Superior temporal gyrus (tissue), 1 donor: ENCODE data around the gene ARL10.
A peak's percentile ranks its signal among the peaks of the same experiment; 100 is the strongest.
"Not testable (repeated sequence)": the region's sequence is repeated elsewhere in the genome, so short reads cannot be mapped to it uniquely, and the experiment has no call there.

Experiments
- DNase-seq: peaks from one replicate; pipeline ENCODE4 v3.0.0-alpha.2; 2016; ENCODE audit errors: extremely low spot score

ARL10 gene

DNA sequence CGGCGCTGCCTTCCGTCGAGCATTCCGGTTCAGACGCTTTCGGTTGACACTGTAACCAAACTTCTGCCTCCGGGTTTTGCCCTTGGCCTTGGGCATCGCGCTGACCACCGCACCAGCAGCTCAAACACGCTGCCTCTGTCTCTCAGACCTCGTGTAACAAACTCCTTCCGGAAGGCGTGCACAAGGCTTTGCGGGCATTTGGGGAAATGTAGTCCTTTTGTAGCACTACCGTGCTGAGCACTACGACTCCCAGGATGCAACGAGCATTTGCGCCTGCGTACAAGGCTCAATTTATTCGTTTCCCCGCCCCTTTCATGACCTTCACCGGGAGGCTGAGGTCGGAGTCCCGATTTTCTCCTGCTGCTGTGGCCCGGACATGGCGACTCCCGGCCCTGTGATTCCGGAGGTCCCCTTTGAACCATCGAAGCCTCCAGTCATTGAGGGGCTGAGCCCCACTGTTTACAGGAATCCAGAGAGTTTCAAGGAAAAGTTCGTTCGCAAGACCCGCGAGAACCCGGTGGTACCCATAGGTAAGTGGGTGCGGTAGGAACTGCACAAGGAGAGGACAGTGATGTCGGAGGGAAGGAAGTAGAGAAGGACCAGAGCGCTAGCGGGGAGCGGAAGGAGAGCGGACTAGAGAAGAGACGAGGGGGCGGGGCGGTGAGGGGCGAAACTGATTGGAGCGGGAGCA, 23.3 kb downstream of the ARL10 start, which contains the start of the genes HIGD2A and NOP16:
HIGD2A (plus strand) TSS at position 308 of the 691 bp plus-strand sequence; CDS start at position 377, 69 bp downstream.
NOP16 (minus strand) TSS at position 155 of the 691 bp plus-strand sequence; CDS start at position 96, 59 bp downstream.
- DNase-seq = peak; percentile 100

- peak; percentile 38 for DNase-seq
Observed at GRCh38 chr5:176389135-176390123, 24.1 kb downstream of the ARL10 start.

DNA sequence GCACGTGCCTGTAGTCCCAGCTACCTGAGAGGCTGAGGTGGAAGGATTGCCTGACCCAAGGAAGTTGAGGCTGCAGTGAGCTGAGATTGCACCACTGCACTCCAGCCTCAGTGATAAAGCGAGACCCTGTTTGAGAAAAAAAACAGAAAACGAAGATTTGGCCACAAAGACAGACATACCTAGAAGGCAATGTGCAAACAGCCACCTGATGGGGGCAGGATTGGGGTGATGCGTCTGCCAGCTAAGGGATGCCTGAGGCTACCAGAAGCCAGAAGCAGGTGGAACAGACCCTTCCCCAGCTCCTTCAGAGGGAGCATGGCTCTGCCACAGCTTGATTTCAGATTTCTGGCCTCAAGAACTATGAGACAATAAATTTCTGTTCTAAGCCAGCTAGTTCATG, 26.2 kb downstream of the ARL10 start:
- no peak for DNase-seq

DNA sequence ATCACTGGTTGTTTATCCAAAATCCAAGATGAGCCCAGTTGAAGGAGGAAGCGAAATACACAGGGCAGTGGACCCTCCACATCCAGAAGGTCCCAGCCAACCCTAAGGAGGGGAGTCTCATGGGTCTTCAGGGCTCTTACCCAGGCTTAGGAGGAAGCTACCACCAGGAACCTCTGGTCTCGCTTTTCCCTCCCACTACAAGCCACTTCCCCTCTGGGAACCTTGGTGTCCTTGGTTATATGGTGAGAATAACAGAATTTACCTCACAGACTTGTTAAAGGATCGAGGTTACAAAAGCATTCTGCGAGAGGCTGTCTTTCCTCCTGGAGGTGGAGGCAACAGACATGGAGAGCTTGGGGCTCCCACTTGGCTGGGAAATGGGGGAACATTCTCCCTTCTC, 26.7 kb downstream of the ARL10 start:
- DNase-seq = no peak

- no peak for DNase-seq
Observed at GRCh38 chr5:176392526-176392925, 27.2 kb downstream of the ARL10 start.

- DNase-seq = no peak
Observed at GRCh38 chr5:176394096-176394495, 28.8 kb downstream of the ARL10 start.

GRCh38 chr5:176394881-176395675, 29.8 kb downstream of the ARL10 start:
- no peak for DNase-seq

- DNase-seq = no peak
Observed at GRCh38 chr5:176396330-176396729, 31.0 kb downstream of the ARL10 start.

DNA sequence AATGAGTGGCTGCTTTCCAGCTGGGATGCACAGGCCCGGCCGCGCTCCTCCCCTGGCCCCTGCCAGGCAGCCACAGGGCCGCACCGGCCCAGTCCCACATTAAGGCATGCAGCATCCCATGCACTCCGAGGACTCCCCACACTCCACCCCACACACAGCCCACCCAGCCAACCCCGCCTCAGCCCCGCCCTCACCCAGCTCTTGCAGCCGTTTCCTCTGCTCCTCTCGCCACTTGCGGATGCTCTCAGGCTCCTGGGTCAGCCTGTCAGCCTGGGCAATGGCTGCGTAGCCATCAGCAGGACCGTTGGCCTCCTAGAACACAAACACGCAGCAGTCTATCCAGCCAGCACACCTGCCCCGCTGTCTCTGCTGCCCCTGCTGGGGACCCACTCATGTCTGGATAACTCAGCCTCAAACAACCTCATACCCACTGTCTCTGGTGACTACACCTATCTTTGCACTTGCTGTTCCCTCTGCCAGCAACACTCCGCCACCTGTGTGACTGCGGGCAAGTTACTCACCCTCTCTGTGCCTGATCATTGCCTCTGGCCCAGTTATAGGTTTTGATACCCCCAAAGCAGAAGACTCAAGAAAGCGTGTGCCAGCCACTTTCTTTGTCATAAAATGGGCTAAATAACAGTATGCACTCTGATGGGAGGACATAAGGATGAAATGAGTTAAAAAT, 32.6 kb downstream of the ARL10 start:
- DNase-seq = no peak

DNA sequence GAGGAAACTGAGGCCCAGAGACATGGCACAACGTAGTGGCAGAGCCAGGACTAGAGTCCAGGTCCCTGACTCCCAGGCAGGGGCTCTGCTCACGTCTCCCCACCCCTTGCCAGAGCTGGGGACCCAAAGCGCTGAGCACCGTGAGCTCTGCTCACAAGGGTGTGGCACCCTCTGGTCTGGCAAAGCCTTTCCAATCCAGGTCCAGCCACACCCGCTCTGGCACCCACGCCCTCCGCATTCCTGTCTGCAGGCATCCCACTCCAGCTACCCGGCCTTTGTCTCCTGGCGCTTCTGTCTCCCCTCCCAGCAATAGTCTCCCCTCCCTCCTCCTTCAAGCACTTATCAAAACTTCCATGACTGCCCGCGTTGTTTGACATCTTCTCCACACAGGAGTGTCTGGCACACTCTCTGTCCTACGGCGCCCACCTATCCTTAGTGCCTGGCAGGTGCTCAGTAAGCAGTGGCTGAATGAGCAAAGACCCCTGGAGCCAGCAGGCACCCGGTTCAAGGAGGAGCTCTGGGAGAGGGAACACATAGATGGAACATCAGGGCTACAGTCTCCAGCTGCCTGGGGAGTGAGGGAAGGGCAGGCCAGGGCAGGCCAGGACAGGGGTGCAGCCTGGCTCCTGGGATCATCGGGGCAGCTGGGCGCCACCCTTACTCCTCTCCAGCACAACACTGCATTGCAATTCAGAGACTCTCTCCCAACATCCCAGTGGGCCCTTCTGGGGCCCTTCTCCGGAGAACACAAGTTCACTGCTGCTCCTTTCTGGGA, 35.3 kb downstream of the ARL10 start:
- DNase-seq = no peak

DNA sequence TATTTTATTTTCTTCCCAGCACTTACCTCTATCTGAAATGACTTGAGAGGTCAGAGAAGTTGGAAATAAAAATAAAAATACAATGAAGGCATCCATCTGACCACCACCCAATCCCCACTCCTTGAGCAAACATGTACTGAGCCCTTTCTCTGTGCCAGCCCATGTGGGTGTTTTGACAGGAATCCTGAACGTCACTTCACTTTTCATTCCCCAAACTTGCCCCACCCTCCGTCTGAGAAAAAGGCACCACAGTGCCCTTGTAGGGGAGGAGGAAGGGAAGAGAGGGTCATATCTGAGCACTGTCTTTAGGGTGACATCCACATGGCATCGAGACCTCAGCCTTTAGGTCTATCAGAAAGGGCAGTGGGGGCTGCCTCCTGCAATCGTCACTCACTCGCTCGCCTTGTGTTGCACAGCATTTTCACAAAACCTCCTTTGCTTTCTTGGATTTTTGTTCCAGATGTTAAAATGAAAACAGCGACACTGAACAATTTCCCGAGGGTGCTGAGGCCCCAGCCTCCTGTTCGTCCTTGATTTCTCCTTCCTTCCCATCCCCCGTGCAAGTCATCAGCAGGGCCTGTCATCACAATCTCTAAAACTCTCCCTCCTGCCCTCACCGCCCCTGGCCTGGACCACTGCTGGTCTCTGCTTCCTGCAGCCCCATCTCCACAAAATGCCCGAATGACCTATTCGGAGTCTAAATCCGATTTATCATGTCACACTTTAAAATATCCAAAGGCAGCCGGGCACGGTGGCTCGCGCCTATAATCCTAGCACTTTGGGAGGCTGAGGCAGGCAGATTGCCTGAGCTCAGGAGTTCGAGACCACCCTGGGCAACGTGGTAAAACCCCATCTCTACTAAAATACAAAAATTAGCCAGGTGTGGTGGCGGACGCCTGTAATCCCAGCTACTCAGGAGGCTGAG, 36.3 kb downstream of the ARL10 start:
- no peak for DNase-seq

DNA sequence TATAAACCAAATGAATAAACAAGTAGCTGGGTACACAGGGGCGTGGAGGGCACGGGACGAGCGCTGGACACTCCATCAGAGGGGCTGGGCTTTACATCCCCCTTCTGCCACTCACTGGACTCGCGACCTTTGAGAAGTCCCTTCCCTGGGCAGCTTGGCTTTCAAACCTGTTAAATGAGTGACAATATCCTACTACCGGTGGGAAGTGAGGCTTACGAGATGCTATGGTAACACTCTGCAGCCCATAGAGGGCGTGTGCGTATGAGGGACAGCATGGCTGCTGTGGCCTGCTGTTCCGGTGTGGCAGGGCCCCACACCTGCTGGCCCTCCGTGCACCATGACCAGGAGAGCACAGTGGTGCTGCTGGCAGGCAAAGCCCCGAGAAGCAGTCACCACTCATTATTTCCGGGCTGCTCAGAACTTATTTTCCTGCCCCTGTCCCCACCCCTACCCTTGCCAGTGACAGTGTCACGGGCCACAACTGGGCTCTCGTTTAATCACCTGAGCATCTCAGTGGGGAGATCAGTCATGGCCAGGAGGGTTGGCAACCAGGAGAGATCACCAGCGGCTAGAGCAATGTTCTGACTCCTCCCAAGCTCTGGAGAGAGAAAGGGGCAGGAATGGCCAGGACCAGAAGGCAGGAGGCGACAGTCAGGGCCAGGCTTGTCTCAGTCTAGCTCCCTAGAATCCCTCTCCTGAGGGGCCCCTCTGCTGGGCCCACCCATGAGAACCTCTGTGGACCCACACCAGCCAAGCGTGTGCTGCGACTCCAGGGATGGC, 40.6 kb downstream of the ARL10 start:
- DNase-seq = no peak

DNA sequence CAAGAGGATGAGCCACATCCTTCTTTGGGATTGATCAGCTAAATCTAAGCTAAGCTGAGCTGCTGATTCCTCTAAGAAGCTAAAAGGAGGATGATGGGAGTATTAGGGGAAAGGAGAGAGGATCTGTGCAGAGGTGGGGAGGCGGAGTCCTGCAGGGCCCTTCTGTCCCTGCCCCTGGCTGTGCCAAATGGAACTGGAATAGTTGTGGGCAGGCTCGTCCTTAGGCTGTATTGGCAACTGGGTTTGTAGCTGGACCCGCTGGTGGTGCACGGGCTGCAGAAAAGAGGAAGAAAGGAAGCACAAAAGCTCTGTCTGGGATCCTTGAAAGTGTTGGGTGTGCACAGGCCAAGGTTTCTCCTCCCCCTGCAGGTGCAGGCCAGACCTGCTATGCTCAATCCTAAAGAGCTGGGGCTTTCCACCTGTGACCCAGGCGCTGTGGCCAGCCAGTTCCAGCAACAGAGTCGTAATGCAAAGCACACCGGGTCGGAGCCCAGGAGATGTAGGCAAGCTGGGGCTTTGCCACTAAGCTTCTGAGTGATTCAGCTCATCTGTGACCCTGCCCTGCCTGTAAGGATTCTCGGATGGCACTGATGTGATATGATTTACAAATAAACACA, 41.3 kb downstream of the ARL10 start:
- DNase-seq = no peak

DNA sequence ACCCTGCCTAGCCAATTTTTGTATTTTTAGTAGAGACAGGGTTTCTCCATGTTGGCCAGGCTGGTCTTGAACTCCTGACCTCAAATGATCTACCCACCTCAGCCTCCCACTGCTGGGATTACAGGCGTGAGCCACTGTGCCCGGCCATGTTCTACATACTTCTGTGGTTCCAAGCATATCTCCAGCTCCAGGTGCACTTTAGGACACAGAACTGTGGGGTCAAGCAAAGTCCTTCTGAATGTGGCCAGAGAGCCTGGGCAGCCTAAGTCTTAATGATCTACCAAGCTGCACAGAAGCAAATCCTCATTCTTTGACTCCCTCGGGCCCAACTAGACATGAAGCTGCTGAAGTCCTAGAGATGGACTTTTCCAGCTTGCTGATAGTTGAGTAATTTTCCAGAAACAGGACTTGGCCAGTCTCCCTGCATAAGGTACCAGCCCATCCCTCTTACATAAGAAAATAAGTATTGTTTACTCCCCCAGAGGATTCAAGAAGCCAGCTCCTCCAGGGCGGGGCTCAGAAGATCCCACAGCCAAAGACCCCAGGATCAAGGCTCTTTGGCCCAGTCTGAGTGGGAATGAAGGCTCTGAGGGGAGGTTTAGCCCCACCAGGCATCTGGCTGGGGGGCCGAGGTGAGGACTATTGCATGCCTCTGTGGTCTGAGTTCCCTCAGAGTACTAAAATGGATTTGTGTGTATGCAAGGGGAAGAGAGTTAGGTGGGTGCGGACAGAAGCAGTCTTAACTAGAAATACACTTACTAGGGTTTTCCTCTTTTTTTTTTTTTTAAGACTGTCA, 42.4 kb downstream of the ARL10 start:
- peak; percentile 40 for DNase-seq

GRCh38 chr5:176408252-176408573, 42.9 kb downstream of the ARL10 start:
- DNase-seq = not testable (repeated sequence)

- no peak for DNase-seq
Observed at GRCh38 chr5:176408590-176408989, 43.3 kb downstream of the ARL10 start.

DNA sequence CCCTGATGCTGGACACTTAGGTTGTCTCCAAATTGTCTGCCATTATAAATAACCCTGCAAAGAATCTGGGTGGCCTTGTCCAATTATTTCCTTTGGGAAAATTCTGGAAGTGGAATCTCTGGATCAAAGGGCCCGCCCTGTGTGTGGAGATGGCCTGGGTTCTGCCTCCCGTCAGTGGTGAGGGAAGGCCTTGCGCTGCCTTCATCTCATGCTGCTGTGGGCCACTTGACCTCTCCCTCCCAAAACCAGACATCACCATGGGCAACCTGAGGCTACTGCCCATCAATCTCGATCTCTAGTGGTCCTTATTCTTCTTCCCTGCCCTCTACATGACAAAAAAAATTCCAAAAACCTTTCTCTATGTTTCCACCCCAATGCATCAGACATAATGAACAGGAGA, 44.5 kb downstream of the ARL10 start:
- DNase-seq = no peak
